K562 (cell line): ENCODE data around the gene YES1. TPM values are rescaled to one million over a fixed set of nuclear protein-coding genes. Genes with fewer than 3 reads are reported as not detected.

Experiments
- CREB5 ChIP-seq: fragments of 250-450 bp; sonication (Bioruptor Pico); IDR thresholded peaks from 2 replicates; pipeline ENCODE4 v1.5.0; 2020; ENCODE audit warnings: mild to moderate bottlenecking
- CTCF ChIP-seq, 3 experiments: IDR thresholded peaks in 2 of 3; conservative IDR thresholded peaks in 1 of 3; 2 replicates each; pipeline ENCODE4 v1.5.1; 2011 to 2012; ENCODE audit warnings: low read length in 3 of 3, mild to moderate bottlenecking in 3 of 3, control low read depth in 2 of 3, improper control_type of control experiment in 1 of 3, inconsistent platforms in 1 of 3, low read depth in 1 of 3, mixed read lengths in 1 of 3, moderate library complexity in 1 of 3; ENCODE audit not compliant: insufficient read depth in 2 of 3
- CUX1 ChIP-seq: fragments of 200-800 bp; sonication (Bioruptor generic); IDR thresholded peaks from 2 replicates; pipeline ENCODE4 v1.6.1; 2016; ENCODE audit warnings: missing genetic modification characterization, missing compliant biosample characterization
- ELK3 ChIP-seq: fragments of 450-650 bp; formaldehyde crosslinking; IDR thresholded peaks from 2 replicates; pipeline ENCODE4 v1.4.0; 2020; ENCODE audit warnings: mild to moderate bottlenecking
- EP300 ChIP-seq: IDR thresholded peaks from 2 replicates; pipeline ENCODE4 v1.6.1; 2012; ENCODE audit warnings: low read length, improper control_type of control experiment
- GTF3C2 ChIP-seq: IDR thresholded peaks from 3 replicates; pipeline ENCODE4 v1.6.1; 2011; ENCODE audit warnings: borderline replicate concordance, mild to moderate bottlenecking, moderate library complexity; ENCODE audit not compliant: insufficient read length; ENCODE audit errors: extremely low read depth
- HES1 ChIP-seq: fragments of 450-650 bp; IDR thresholded peaks from 2 replicates; pipeline ENCODE4 v1.6.1; 2016; ENCODE audit warnings: low read depth, mild to moderate bottlenecking, moderate library complexity
- MTA2 ChIP-seq: fragments of 450-650 bp; IDR thresholded peaks from 2 replicates; pipeline ENCODE4 v1.6.1; 2016; ENCODE audit warnings: low read depth
- POLR2AphosphoS2 ChIP-seq: IDR thresholded peaks from 2 replicates; pipeline ENCODE4 v1.6.1; 2012; ENCODE audit warnings: low read length, improper control_type of control experiment
- SLC30A9 ChIP-seq: fragments of 250-450 bp; sonication (Bioruptor Pico); IDR thresholded peaks from 2 replicates; pipeline ENCODE4 v1.8.0; 2022; ENCODE audit warnings: mild to moderate bottlenecking, moderate library complexity
- SP1 ChIP-seq: sonication (generic); formaldehyde crosslinking; IDR thresholded peaks from 2 replicates; pipeline ENCODE4 v1.8.1; 2022; ENCODE audit warnings: mild to moderate bottlenecking, missing genetic modification reagents
- TAF9B ChIP-seq: fragments of 450-650 bp; IDR thresholded peaks from 2 replicates; pipeline ENCODE4 v1.6.1; 2018; ENCODE audit warnings: mild to moderate bottlenecking; ENCODE audit not compliant: partially characterized antibody
- polyA plus RNA-seq, 8 experiments: library from polyadenylated mRNA; depleted of rRNA in 4 of 8; stranded (reverse) in 5 of 8; unstranded in 3 of 8; fragments of >200 nt; fragmentation: Nextera tagmentation in 2 of 8; fragmentation: Illumina TruSeq in 1 of 8; extraction: Ambion mirVana in 2 of 8; extraction: Trizol in 1 of 8; gene quantifications; 2 replicates each; pipeline versions ENCODE4 v1.2.1 to v1.2.3, GENCODE V29; 2011 to 2014; ENCODE audit warnings: inconsistent platforms in 1 of 8, missing spikeins in 1 of 8
- total RNA-seq, 7 experiments: library from RNA; depleted of rRNA in 6 of 7; stranded (reverse); fragments of >200 nt in 6 of 7; fragmentation: Illumina TruSeq in 2 of 7; extraction: Trizol in 2 of 7; gene quantifications; 2 replicates each; pipeline versions ENCODE4 v1.2.1 to v1.2.3, GENCODE V29; 2011 to 2021; ENCODE audit warnings: low replicate concordance in 1 of 7

YES1 gene
- total and polyA plus RNA-seq, 9 of the 15 experiments (the other 6 are each of a cell fraction or from before 2014, with no cell fraction given) = 37.2 to 115 (median 77.7) TPM

GRCh38 chr18:814300-815084, 2.5 kb upstream of the YES1 start (continued):
- peak; percentile 59; the same call in 1 of the 2 replicates for TF ChIP-seq CUX1
- TF ChIP-seq SLC30A9 (CRISPR knock-in tag) = no peak
- peak; percentile 28; the same call in 1 of the 2 replicates for TF ChIP-seq HES1
- TF ChIP-seq CREB5 (CRISPR knock-in tag) = no peak
- no peak for TF ChIP-seq GTF3C2
- peak; percentile 55; the same call in 1 of the 2 replicates for TF ChIP-seq POLR2AphosphoS2
- TF ChIP-seq MTA2 = peak; percentile 80
- peak; percentile 85 for TF ChIP-seq EP300
- TF ChIP-seq CTCF (IDR thresholded peaks at IDR 0.05 in 2 of 3, conservative IDR thresholded peaks at IDR 0.05 in 1 of 3; ENCODE audit: insufficient read depth in 2 of 3, low read depth in 1 of 3, low read length in 3 of 3) = 0 out of 6 replicates have a peak, but pooled peaks of 1 of the 3 experiments have one; percentile 22
- 0 out of 2 replicates have a peak, but pooled peaks have one; percentile 27 for TF ChIP-seq SP1 (CRISPR knock-in tag)
- TF ChIP-seq TAF9B = no peak
- TF ChIP-seq ELK3 (CRISPR knock-in tag) = no peak
